Breast epithelium (tissue), 4 donors: ENCODE results near the gene ITGA8. TPM values are rescaled to one million over a fixed set of nuclear protein-coding genes. Genes with fewer than 3 reads are reported as not detected.

Experiments
- DNase-seq, 2 donors: peaks; one replicate each; pipeline ENCODE4 v3.0.0-alpha.2; 2019; ENCODE audit warnings: low spot score in 2 of 2
- H3K27ac ChIP-seq, 2 donors: fragments of 200-600 bp; sonication (generic) in 1 of 2; one replicate each; pipeline ENCODE4 v1.5.1; 2016 to 2019; ENCODE audit warnings: mild to moderate bottlenecking in 1 of 2
- H3K27me3 ChIP-seq, 2 donors: fragments of 200-600 bp; sonication (generic) in 1 of 2; one replicate each; pipeline versions ENCODE4 v1.5.1 to v1.6.0; 2017 to 2019; ENCODE audit warnings: control low read depth in 1 of 2, mild to moderate bottlenecking in 1 of 2
- H3K36me3 ChIP-seq: fragments of 200-600 bp; one replicate; pipeline ENCODE4 v1.5.1; 2019
- H3K4me1 ChIP-seq, 2 donors: fragments of 200-600 bp; sonication (generic); one replicate each; pipeline ENCODE4 v1.5.1; 2016 to 2019; ENCODE audit warnings: control low read depth in 1 of 2
- H3K4me3 ChIP-seq, 3 donors: fragments of 200-600 bp; sonication (generic); 1 replicate in 2 of 3; 2 replicates in 1 of 3; pipeline ENCODE4 v1.5.1; 2016 to 2019; ENCODE audit warnings: mild to moderate bottlenecking in 3 of 3, moderate library complexity in 2 of 3
- H3K9me3 ChIP-seq, 2 donors: fragments of 200-600 bp; sonication (generic) in 1 of 2; one replicate each; pipeline ENCODE4 v1.5.1; 2016 to 2019; ENCODE audit warnings: control low read depth in 1 of 2
- POLR2A ChIP-seq: fragments of 450-650 bp; IDR thresholded peaks from one replicate; pipeline ENCODE4 v1.6.1; 2016; ENCODE audit warnings: antibody characterized with exemption, mild to moderate bottlenecking, moderate library complexity
- POLR2AphosphoS5 ChIP-seq, 3 donors: sonication (generic); formaldehyde crosslinking; IDR thresholded peaks; one replicate each; pipeline ENCODE4 v1.6.1; 2017; ENCODE audit warnings: antibody characterized with exemption in 3 of 3
- intact Hi-C: fragments of 100-400 bp; cut with DNase I; formaldehyde crosslinking; loops from one replicate; pipeline ENCODE4 v1.15.1; 2023; ENCODE audit warnings: low total_unique reads
- total RNA-seq, 3 donors: library from RNA; depleted of rRNA; stranded (reverse); fragments of >200 nt; gene quantifications; one replicate each; pipeline ENCODE4 v1.1.0, GENCODE V29; 2016
- TF ChIP-seq, protein P1 (sequence below), 3 donors: fragments of 450-650 bp; IDR thresholded peaks; one replicate each; pipeline ENCODE4 v1.5.1; 2016 to 2017; ENCODE audit warnings: antibody characterized with exemption in 3 of 3, mild to moderate bottlenecking in 3 of 3, moderate library complexity in 3 of 3

Gene ITGA8
- total RNA-seq, 3 donors from 2014 or later = 2.0 to 2.9 (median 2.6) TPM

DNA sequence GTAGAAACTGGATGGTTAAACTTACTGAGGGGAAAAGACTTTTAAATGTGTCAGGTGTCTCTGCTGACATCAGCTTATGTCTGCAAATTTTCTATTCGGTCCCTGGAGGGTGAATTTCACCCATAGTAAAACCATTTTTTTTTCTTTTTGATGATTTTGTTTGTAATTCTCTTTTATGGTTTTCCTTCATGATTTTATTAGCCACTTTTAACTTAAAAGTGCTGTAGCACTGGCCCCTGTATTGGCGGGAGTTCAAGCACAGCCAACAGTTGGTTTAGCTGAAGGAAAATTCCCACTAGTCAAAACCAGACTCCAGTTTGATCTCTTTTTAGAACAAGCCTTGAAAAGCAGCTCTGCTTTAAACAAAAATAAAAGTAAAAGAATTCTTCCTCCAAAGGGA lies 5.0 kb upstream of the ITGA8 start:
- H3K4me3 ChIP-seq = no peak overlapping the region
- intact Hi-C loops = no loop called here

DNA sequence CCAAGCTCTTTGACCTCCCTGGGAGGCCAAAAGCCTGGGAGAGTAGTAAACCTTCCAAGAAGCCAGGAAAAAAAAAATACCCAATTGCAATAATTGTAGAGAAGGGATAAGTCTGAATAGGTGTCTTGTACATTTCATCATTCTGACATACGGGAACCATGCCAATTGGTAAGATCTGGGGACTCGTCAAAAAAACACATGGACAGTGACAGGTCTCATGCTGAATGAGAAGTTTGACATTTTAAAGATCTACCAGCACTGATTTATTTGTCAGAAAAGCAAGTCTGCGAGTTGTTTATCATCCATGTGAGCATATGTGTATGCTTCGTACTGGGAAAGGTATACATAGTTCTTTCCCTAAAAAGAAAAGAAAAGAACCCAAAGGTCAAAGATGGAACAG lies 4.1 kb upstream of the ITGA8 start:
- TF ChIP-seq POLR2AphosphoS5 (IDR thresholded peaks at IDR 0.05) = no peak
- no peak for TF ChIP-seq POLR2A
- TF ChIP-seq, protein P1, sequence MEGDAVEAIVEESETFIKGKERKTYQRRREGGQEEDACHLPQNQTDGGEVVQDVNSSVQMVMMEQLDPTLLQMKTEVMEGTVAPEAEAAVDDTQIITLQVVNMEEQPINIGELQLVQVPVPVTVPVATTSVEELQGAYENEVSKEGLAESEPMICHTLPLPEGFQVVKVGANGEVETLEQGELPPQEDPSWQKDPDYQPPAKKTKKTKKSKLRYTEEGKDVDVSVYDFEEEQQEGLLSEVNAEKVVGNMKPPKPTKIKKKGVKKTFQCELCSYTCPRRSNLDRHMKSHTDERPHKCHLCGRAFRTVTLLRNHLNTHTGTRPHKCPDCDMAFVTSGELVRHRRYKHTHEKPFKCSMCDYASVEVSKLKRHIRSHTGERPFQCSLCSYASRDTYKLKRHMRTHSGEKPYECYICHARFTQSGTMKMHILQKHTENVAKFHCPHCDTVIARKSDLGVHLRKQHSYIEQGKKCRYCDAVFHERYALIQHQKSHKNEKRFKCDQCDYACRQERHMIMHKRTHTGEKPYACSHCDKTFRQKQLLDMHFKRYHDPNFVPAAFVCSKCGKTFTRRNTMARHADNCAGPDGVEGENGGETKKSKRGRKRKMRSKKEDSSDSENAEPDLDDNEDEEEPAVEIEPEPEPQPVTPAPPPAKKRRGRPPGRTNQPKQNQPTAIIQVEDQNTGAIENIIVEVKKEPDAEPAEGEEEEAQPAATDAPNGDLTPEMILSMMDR (IDR thresholded peaks at IDR 0.05) = no peak
- H3K4me1 ChIP-seq = no peaks in the 10 kb centered on the region
- H3K27me3 ChIP-seq = peaks cover 0 to 22% of the 10 kb centered on the region in 2 donors
- H3K36me3 ChIP-seq = no peaks in the 10 kb centered on the region
- no peak for DNase-seq
- H3K4me3 ChIP-seq = no peak overlapping the region
- no peaks in the 10 kb centered on the region for H3K9me3 ChIP-seq
- intact Hi-C loops = no loop called here
- H3K27ac ChIP-seq = no peak overlapping the region

More for the DNA sequence above, 5.0 kb upstream of the ITGA8 start:
- H3K27ac ChIP-seq = no peak overlapping the region
- H3K9me3 ChIP-seq = no peaks in the 10 kb centered on the region
- no peak for DNase-seq
- no peaks in the 10 kb centered on the region for H3K36me3 ChIP-seq
- no peaks in the 10 kb centered on the region for H3K4me1 ChIP-seq
- TF ChIP-seq, protein P1 (IDR thresholded peaks at IDR 0.05) = no peak
- no peak for TF ChIP-seq POLR2A
- no peak for TF ChIP-seq POLR2AphosphoS5 (IDR thresholded peaks at IDR 0.05)
- peaks cover 0 to 14% of the 10 kb centered on the region in 2 donors for H3K27me3 ChIP-seq

DNA sequence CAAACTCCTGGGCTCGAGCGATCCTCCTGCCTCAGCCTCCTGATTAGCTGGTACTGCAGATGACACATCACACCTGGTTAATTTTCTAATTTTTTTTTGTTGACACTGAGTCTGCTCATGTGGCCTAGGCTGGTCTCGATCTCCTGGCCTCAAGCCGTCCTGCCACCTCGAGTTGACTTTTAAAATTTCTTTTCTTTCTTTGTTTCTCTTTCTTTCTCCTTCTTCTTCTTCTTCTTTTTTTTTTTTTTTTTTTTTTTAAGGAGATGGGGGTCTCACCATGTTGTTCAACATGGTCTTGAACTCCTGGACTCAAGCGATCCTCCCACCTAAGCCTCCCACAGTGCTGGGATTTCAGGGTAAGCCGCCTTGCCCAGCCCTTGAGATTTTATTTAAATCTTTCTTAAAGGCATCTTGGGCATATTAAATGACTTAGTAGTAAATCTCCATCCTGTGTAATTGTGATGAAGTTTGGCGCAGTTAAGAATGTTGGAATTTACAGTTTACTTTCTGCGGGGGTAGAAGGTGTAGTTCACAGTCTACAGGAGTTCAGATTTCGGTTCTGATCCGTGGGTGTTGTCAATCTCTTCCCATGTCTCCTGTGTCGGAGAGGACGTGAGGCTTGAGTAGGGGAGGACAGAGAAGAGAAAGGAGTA lies 1.0 kb upstream of the ITGA8 start:
- Histone ChIP-seq H3K9me3 (no peaks in the 10 kb centered on the region), H3K27me3 (peaks cover 0 to 33% of the 10 kb centered on the region in 2 donors), H3K4me3 (no peak overlapping the region), H3K36me3 (no peaks in the 10 kb centered on the region), H3K4me1 (no peaks in the 10 kb centered on the region), H3K27ac (no peak overlapping the region)
- intact Hi-C loops = no loop called here
- DNase-seq = no peak
- TF ChIP-seq, protein P1 (IDR thresholded peaks at IDR 0.05) = no peak
- no peak for TF ChIP-seq POLR2AphosphoS5 (IDR thresholded peaks at IDR 0.05)
- no peak for TF ChIP-seq POLR2A

DNA sequence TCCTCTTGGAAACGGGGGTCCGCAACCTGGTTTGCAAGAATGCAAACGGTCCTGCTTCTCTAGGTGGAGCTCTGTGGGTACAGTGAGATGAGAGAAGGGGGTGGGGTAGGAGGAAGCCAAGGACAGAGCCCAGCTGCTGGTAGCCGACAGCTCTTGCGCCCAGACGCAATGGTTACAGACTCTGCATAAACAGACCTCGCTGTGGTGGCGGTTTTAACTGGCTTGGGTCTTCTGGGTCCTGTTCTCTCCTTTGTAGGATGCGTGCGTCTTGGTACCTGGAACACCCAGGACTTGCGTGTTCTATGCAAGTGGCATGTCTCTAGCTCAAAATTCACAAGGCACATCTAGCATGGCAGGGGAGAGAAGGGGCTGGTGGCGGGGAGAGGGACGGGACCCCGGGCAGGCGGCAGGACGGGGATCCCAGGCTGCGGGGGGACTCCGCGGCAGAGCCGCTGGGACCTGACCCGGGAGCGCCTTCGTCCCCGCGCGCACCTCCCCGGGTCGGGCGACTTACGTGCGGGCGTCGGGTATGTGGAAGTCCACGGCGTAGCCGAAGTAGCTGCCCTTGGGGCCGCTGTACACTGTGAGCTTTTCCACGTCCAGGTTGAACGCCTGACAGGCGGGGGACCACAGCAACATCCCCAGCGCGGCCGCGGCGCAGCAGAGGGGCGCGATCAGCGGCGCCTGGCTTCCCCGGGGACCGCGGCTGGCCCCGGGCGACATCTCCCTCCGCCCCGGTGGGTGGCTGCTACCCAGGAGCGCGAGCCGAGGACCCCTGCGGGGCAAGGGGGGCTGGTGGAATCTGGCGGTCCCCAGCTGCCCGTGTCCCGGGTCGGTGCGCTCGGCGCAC lies 448 bp downstream of the ITGA8 start:
- Histone ChIP-seq H3K4me3 (peak overlapping the region; percentile 32 to 68 (median 50)), H3K9me3 (no peaks in the 10 kb centered on the region), H3K27me3 (peaks cover 0 to 33% of the 10 kb centered on the region in 2 donors), H3K4me1 (no peaks in the 10 kb centered on the region), H3K36me3 (no peaks in the 10 kb centered on the region), H3K27ac (peak overlapping the region in 1 of 2 donors; percentile 12)
- TF ChIP-seq, protein P1 (IDR thresholded peaks at IDR 0.05) = no peak
- no peak for TF ChIP-seq POLR2AphosphoS5 (IDR thresholded peaks at IDR 0.05)
- no peak for TF ChIP-seq POLR2A
- no peak for DNase-seq
- intact Hi-C loops = no loop called here

DNA sequence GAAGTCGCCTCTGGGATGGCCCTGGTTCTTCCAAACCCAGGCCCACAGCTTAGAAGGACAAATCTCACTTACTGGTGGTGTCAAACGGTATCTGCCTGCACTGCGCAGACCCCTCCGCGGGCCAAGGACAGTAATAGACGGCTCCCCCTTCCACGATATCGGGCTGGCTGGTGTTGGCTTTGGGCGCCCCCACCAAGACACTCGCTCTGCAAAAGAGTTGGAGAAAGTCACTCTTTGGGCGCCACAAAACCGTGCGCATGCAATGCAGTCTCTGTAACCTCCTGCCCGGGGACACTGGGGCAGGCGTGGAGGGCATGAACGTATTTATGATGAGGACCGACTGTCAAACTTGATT lies 1.1 kb downstream of the ITGA8 start:
- no peak overlapping the region for H3K27ac ChIP-seq
- intact Hi-C loops = no loop called here
- H3K36me3 ChIP-seq = no peaks in the 10 kb centered on the region
- H3K9me3 ChIP-seq = no peaks in the 10 kb centered on the region
- TF ChIP-seq POLR2AphosphoS5 (IDR thresholded peaks at IDR 0.05) (no peak), POLR2A (no peak)
- TF ChIP-seq, protein P1 (IDR thresholded peaks at IDR 0.05) = no peak
- H3K4me1 ChIP-seq = no peaks in the 10 kb centered on the region
- DNase-seq = no peak
- peaks cover 0 to 33% of the 10 kb centered on the region in 2 donors for H3K27me3 ChIP-seq
- H3K4me3 ChIP-seq = peak overlapping the region; percentile 32 to 68 (median 50)
